Esophagus muscularis mucosa (tissue), 4 donors: ENCODE results near the gene GLRA2.

ENCODE experiments used
- EP300 ChIP-seq: sonication (generic); formaldehyde crosslinking; IDR thresholded peaks from one replicate; pipeline ENCODE4 v1.6.1; 2017; ENCODE audit warnings: antibody characterized with exemption
- POLR2A ChIP-seq: fragments of 450-650 bp; IDR thresholded peaks from one replicate; pipeline ENCODE4 v1.6.1; 2017; ENCODE audit warnings: antibody characterized with exemption, moderate library complexity, mild to moderate bottlenecking, low read depth
- POLR2AphosphoS5 ChIP-seq, 2 donors: sonication (generic); formaldehyde crosslinking; IDR thresholded peaks; one replicate each; pipeline ENCODE4 v1.6.1; 2017; ENCODE audit warnings: antibody characterized with exemption in 2 of 2
- TF ChIP-seq, protein P1 (sequence below), 3 experiments: fragments of 200-600 bp in 2 of 3; fragments of 450-650 bp in 1 of 3; sonication (generic) in 2 of 3; IDR thresholded peaks; one replicate each; pipeline ENCODE4 v1.5.1; 2017 to 2019; ENCODE audit warnings: antibody characterized with exemption in 3 of 3, mild to moderate bottlenecking in 2 of 3, moderate library complexity in 1 of 3

GRCh38 chrX:14673236-14673635 is 143.9 kb downstream of the GLRA2 start:
- TF ChIP-seq POLR2A (no peak), POLR2AphosphoS5 (IDR thresholded peaks at IDR 0.05) (no peak), EP300 (no peak)
- TF ChIP-seq, protein P1, sequence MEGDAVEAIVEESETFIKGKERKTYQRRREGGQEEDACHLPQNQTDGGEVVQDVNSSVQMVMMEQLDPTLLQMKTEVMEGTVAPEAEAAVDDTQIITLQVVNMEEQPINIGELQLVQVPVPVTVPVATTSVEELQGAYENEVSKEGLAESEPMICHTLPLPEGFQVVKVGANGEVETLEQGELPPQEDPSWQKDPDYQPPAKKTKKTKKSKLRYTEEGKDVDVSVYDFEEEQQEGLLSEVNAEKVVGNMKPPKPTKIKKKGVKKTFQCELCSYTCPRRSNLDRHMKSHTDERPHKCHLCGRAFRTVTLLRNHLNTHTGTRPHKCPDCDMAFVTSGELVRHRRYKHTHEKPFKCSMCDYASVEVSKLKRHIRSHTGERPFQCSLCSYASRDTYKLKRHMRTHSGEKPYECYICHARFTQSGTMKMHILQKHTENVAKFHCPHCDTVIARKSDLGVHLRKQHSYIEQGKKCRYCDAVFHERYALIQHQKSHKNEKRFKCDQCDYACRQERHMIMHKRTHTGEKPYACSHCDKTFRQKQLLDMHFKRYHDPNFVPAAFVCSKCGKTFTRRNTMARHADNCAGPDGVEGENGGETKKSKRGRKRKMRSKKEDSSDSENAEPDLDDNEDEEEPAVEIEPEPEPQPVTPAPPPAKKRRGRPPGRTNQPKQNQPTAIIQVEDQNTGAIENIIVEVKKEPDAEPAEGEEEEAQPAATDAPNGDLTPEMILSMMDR (IDR thresholded peaks at IDR 0.05) = no peak
